NCI-H2081 (cell line): ENCODE results near the gene CLEC20A.

Experiments used
- DNase-seq, 2 experiments: peaks; one replicate each; lab custom pipeline; 2025; lab: John Stamatoyannopoulos, UW

The CLEC20A gene

GRCh38 chr1:178500091-178500770 is 3.5 kb upstream of the CLEC20A start:
- no peak for DNase-seq

- no peak for DNase-seq
Observed at GRCh38 chr1:178498896-178499675, 2.3 kb upstream of the CLEC20A start.

GRCh38 chr1:178497903-178498478 is 1.2 kb upstream of the CLEC20A start:
- DNase-seq: no peak

GRCh38 chr1:178495741-178496409 is 889 bp downstream of the CLEC20A start:
- DNase-seq: no peak

- no peak for DNase-seq
Observed at GRCh38 chr1:178495158-178495557, 1.6 kb downstream of the CLEC20A start.

- no peak for DNase-seq
Observed at GRCh38 chr1:178494569-178494971, 2.2 kb downstream of the CLEC20A start.

GRCh38 chr1:178493301-178493741 is 3.4 kb downstream of the CLEC20A start:
- DNase-seq: no peak

GRCh38 chr1:178492341-178492740 is 4.4 kb downstream of the CLEC20A start:
- DNase-seq: no peak

GRCh38 chr1:178491721-178492120 is 5.0 kb downstream of the CLEC20A start:
- DNase-seq: no peak

GRCh38 chr1:178490967-178491366 is 5.8 kb downstream of the CLEC20A start:
- no peak for DNase-seq

- DNase-seq: no peak
Observed at GRCh38 chr1:178490136-178490535, 6.6 kb downstream of the CLEC20A start.

- DNase-seq: no peak
Observed at GRCh38 chr1:178489399-178489798, 7.4 kb downstream of the CLEC20A start.

- DNase-seq: no peak
Observed at GRCh38 chr1:178488393-178488792, 8.4 kb downstream of the CLEC20A start.

- DNase-seq: no peak
Observed at GRCh38 chr1:178487070-178487615, 9.6 kb downstream of the CLEC20A start.

GRCh38 chr1:178486100-178487069 is 10.4 kb downstream of the CLEC20A start:
- no peak for DNase-seq

GRCh38 chr1:178485541-178485981 is 11.2 kb downstream of the CLEC20A start:
- no peak for DNase-seq

- DNase-seq: no peak
Observed at GRCh38 chr1:178484698-178485225, 12.0 kb downstream of the CLEC20A start.

GRCh38 chr1:178483251-178483957 is 13.4 kb downstream of the CLEC20A start:
- no peak for DNase-seq

GRCh38 chr1:178477841-178478240 is 18.9 kb downstream of the CLEC20A start:
- no peak for DNase-seq

- no peak for DNase-seq
Observed at GRCh38 chr1:178477373-178477772, 19.4 kb downstream of the CLEC20A start.
